ENCODE measurements around the gene MOK. TPM values are rescaled to one million over a fixed set of nuclear protein-coding genes. Genes with fewer than 3 reads are reported as not detected.

MOK gene
- total RNA-seq, 1 experiment from 2014 or later = 2.0 TPM

GRCh38 chr14:102212356-102212755, 92.6 kb downstream of the MOK start:
- TF ChIP-seq CREB1 (CRISPR knock-in tag; IDR thresholded peaks at IDR 0.05) (no peak), AR (CRISPR knock-in tag; IDR thresholded peaks at IDR 0.05) (no peak), OVOL2 (CRISPR knock-in tag; IDR thresholded peaks at IDR 0.05; ENCODE audit: borderline replicate concordance) (no peak), ARID4B (CRISPR knock-in tag; IDR thresholded peaks at IDR 0.05; ENCODE audit: borderline replicate concordance) (no peak), SMAD3 (CRISPR knock-in tag; IDR thresholded peaks at IDR 0.05; ENCODE audit: borderline replicate concordance) (no peak), ZNF671 (CRISPR knock-in tag; IDR thresholded peaks at IDR 0.05) (no peak), GTF2I (CRISPR knock-in tag; conservative IDR thresholded peaks at IDR 0.05) (no peak), NR2C2 (CRISPR knock-in tag; IDR thresholded peaks at IDR 0.05) (no peak), FOXJ3 (CRISPR knock-in tag; IDR thresholded peaks at IDR 0.05; ENCODE audit: borderline replicate concordance) (no peak), ERG (CRISPR knock-in tag; IDR thresholded peaks at IDR 0.05) (no peak)
- TF ChIP-seq, protein P1, sequence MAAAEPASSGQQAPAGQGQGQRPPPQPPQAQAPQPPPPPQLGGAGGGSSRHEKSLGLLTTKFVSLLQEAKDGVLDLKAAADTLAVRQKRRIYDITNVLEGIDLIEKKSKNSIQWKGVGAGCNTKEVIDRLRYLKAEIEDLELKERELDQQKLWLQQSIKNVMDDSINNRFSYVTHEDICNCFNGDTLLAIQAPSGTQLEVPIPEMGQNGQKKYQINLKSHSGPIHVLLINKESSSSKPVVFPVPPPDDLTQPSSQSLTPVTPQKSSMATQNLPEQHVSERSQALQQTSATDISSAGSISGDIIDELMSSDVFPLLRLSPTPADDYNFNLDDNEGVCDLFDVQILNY (CRISPR knock-in tag; IDR thresholded peaks at IDR 0.05) = no peak
- TF ChIP-seq, protein P2, sequence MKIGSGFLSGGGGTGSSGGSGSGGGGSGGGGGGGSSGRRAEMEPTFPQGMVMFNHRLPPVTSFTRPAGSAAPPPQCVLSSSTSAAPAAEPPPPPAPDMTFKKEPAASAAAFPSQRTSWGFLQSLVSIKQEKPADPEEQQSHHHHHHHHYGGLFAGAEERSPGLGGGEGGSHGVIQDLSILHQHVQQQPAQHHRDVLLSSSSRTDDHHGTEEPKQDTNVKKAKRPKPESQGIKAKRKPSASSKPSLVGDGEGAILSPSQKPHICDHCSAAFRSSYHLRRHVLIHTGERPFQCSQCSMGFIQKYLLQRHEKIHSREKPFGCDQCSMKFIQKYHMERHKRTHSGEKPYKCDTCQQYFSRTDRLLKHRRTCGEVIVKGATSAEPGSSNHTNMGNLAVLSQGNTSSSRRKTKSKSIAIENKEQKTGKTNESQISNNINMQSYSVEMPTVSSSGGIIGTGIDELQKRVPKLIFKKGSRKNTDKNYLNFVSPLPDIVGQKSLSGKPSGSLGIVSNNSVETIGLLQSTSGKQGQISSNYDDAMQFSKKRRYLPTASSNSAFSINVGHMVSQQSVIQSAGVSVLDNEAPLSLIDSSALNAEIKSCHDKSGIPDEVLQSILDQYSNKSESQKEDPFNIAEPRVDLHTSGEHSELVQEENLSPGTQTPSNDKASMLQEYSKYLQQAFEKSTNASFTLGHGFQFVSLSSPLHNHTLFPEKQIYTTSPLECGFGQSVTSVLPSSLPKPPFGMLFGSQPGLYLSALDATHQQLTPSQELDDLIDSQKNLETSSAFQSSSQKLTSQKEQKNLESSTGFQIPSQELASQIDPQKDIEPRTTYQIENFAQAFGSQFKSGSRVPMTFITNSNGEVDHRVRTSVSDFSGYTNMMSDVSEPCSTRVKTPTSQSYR (CRISPR knock-in tag; IDR thresholded peaks at IDR 0.05) = no peak
- peaks cover 25% of the 10 kb centered on the region for H3K4me1 Mint-ChIP-seq
- ATAC-seq = no peak
- DNase-seq (ENCODE audit: low spot score) = no peak
- H3K4me3 Mint-ChIP-seq = no peak overlapping the region
- H3K27me3 Mint-ChIP-seq (ENCODE audit: low read depth) = no peaks in the 10 kb centered on the region
- 0 out of 2 replicates have a peak overlapping the region, but pooled peaks have one; percentile 57 for H3K27ac Mint-ChIP-seq
- CTCF ChIA-PET = interaction anchor here (1.2 to 2.1 kb wide), 6 partner anchors 30 to 1835 kb away, joined by 3 to 9 read pairs (median 4); no protein-coding TSS in a partner anchor
- no peaks in the 10 kb centered on the region for H3K9me3 Mint-ChIP-seq
- POLR2A ChIA-PET = interaction anchor here (0.5 kb wide), 1 partner anchor 58 kb away, joined by 3 read pairs; no protein-coding TSS in a partner anchor
- H3K36me3 Mint-ChIP-seq = peaks cover 7% of the 10 kb centered on the region; the same call in 1 of the 2 replicates

- H3K4me3 Mint-ChIP-seq = no peak overlapping the region
- POLR2A ChIA-PET = no interaction called here
- CTCF ChIA-PET = interaction anchor here (0.6 kb wide), 1 partner anchor 376 kb away, joined by 3 read pairs; no protein-coding TSS in a partner anchor
- peaks cover 25% of the 10 kb centered on the region for H3K4me1 Mint-ChIP-seq
- peaks cover 7% of the 10 kb centered on the region; the same call in 1 of the 2 replicates for H3K36me3 Mint-ChIP-seq
- 0 out of 2 replicates have a peak overlapping the region, but pooled peaks have one; percentile 27 for H3K27ac Mint-ChIP-seq
- no peaks in the 10 kb centered on the region for H3K27me3 Mint-ChIP-seq (ENCODE audit: low read depth)
- H3K9me3 Mint-ChIP-seq = no peaks in the 10 kb centered on the region
- ATAC-seq = no peak
- DNase-seq (ENCODE audit: low spot score) = no peak
- TF ChIP-seq, protein P3, sequence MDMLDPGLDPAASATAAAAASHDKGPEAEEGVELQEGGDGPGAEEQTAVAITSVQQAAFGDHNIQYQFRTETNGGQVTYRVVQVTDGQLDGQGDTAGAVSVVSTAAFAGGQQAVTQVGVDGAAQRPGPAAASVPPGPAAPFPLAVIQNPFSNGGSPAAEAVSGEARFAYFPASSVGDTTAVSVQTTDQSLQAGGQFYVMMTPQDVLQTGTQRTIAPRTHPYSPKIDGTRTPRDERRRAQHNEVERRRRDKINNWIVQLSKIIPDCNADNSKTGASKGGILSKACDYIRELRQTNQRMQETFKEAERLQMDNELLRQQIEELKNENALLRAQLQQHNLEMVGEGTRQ (CRISPR knock-in tag; IDR thresholded peaks at IDR 0.05) = no peak
- no peak for TF ChIP-seq TEAD4 (CRISPR knock-in tag; IDR thresholded peaks at IDR 0.05)
- TF ChIP-seq, protein P2 (CRISPR knock-in tag; IDR thresholded peaks at IDR 0.05) = no peak
- TF ChIP-seq, protein P4, sequence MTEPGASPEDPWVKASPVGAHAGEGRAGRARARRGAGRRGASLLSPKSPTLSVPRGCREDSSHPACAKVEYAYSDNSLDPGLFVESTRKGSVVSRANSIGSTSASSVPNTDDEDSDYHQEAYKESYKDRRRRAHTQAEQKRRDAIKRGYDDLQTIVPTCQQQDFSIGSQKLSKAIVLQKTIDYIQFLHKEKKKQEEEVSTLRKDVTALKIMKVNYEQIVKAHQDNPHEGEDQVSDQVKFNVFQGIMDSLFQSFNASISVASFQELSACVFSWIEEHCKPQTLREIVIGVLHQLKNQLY (CRISPR knock-in tag; IDR thresholded peaks at IDR 0.05) = no peak
- TF ChIP-seq IRF2 (CRISPR knock-in tag; IDR thresholded peaks at IDR 0.05; ENCODE audit: borderline replicate concordance, low read depth) = no peak
- no peak for TF ChIP-seq ESRRA (CRISPR knock-in tag; IDR thresholded peaks at IDR 0.05; ENCODE audit: borderline replicate concordance)
Observed at GRCh38 chr14:102211240-102211639, 93.7 kb downstream of the MOK start.

Data from WTC11 (cell line).